AG04449 (cell line): ENCODE results near the gene MBD2.
A peak's percentile ranks its signal among the peaks of the same experiment; 100 is the strongest.

ENCODE experiments used
- CTCF ChIA-PET: fragments of 350-600 bp; formaldehyde crosslinking; extraction: SDS; loops from one replicate; lab custom pipeline; 2021; ENCODE audit warnings: antibody characterized with exemption; lab: Yijun Ruan, JAX
- POLR2A ChIA-PET: fragments of 400-600, 350-600 bp; formaldehyde crosslinking; extraction: SDS; loops from one replicate; lab custom pipeline; 2020; ENCODE audit warnings: antibody characterized with exemption, inconsistent platforms; lab: Yijun Ruan, JAX
- DNase-seq: peaks from one replicate; pipeline ENCODE4 v3.0.0-alpha.2; 2010; ENCODE audit warnings: low read depth, low spot score
- H3K4me3 ChIP-seq: 2 replicates; pipeline ENCODE4 v1.5.1; 2011; ENCODE audit warnings: low read depth, mild to moderate bottlenecking, control low read depth, low read length
- CTCF ChIP-seq: IDR thresholded peaks from one replicate; pipeline ENCODE4 v1.5.1; 2011; ENCODE audit warnings: mild to moderate bottlenecking, moderate library complexity, low read length, control low read depth, inconsistent platforms; ENCODE audit not compliant: insufficient read depth; ENCODE audit errors: missing control alignments

Gene MBD2

GRCh38 chr18:54224379-54225014, at the start of gene MBD2:
TSS of gene MBD2 (minus strand) at chr18:54224669. CDS start at chr18:54224559, 110 bp downstream.
- POLR2A ChIA-PET = interaction anchor here (0.5 to 0.9 kb wide), 4 partner anchors 8 to 849 kb away, joined by 3 to 7 read pairs (median 4); no protein-coding TSS in a partner anchor
- peak within 1 kb of the TSS; percentile 90 for H3K4me3 ChIP-seq
- peak; percentile 33 for TF ChIP-seq CTCF
- peak; percentile 49 for DNase-seq
- CTCF ChIA-PET = interaction anchor here (0.7 to 1.4 kb wide), 2 partner anchors 11 to 46 kb away, joined by 3 to 4 read pairs; no protein-coding TSS in a partner anchor

- ChIA-PET POLR2A (interaction anchor here (1.4 kb wide), 1 partner anchor 47 kb away, joined by 4 read pairs; no protein-coding TSS in a partner anchor), CTCF (interaction anchor here (0.8 to 3.1 kb wide), 15 partner anchors 9 to 154 kb away, joined by 3 to 16 read pairs (median 4); partner anchors contain the start of gene MBD2)
- DNase-seq = no peak
- H3K4me3 ChIP-seq = peak overlapping the region; percentile 71
- TF ChIP-seq CTCF = peak; percentile 9
Observed at GRCh38 chr18:54269893-54270844, 45.7 kb upstream of the MBD2 start.

- ChIA-PET POLR2A (no interaction called here), CTCF (interaction anchor here (3.1 kb wide), 1 partner anchor 140 kb away, joined by 12 read pairs; no protein-coding TSS in a partner anchor)
- H3K4me3 ChIP-seq = peak overlapping the region; percentile 71
- no peak for DNase-seq
- TF ChIP-seq CTCF = no peak
Observed at GRCh38 chr18:54268751-54269150, 44.3 kb upstream of the MBD2 start.

- H3K4me3 ChIP-seq = no peak overlapping the region
- TF ChIP-seq CTCF = no peak
- ChIA-PET CTCF (no interaction called here), POLR2A (no interaction called here)
- DNase-seq = no peak
Observed at GRCh38 chr18:54267701-54268100, 43.2 kb upstream of the MBD2 start.

- ChIA-PET CTCF (no interaction called here), POLR2A (no interaction called here)
- DNase-seq = no peak
- no peak for TF ChIP-seq CTCF
- no peak overlapping the region for H3K4me3 ChIP-seq
Observed at GRCh38 chr18:54263904-54264336, 39.5 kb upstream of the MBD2 start.
